HL-60 (cell line): ENCODE measurements around the gene MACROD2.

Experiments used
- DNase-seq, 2 experiments: peaks; one replicate each; pipeline ENCODE4 v3.0.0-alpha.2; 2010 to 2020; ENCODE audit warnings: low read depth in 1 of 2, low spot score in 1 of 2
- H3K27ac ChIP-seq: fragments of 250-450 bp; sonication (Bioruptor Pico); replicated peaks from 2 replicates; pipeline ENCODE4 v1.5.1; 2020; ENCODE audit warnings: mild to moderate bottlenecking, moderate library complexity
- H3K27me3 ChIP-seq: fragments of 250-450 bp; sonication (Bioruptor Pico); 2 replicates; pipeline ENCODE4 v1.5.1; 2021; ENCODE audit warnings: mild to moderate bottlenecking, moderate library complexity; ENCODE audit not compliant: insufficient read depth, poor library complexity, severe bottlenecking
- H3K4me3 ChIP-seq: replicated peaks from 2 replicates; pipeline ENCODE4 v1.5.1; 2011; ENCODE audit warnings: mild to moderate bottlenecking, control low read depth, low read length; ENCODE audit not compliant: insufficient read depth
- GABPA ChIP-seq: IDR thresholded peaks from 2 replicates; pipeline ENCODE4 v1.6.1; 2012; ENCODE audit warnings: low read depth
- POLR2AphosphoS5 ChIP-seq: IDR thresholded peaks from 2 replicates; pipeline ENCODE4 v1.6.1; 2012; ENCODE audit warnings: low read depth
- SPI1 ChIP-seq: IDR thresholded peaks from 2 replicates; pipeline ENCODE4 v1.6.1; 2012; ENCODE audit warnings: low read depth, mild to moderate bottlenecking, borderline replicate concordance
- TF ChIP-seq, protein P1 (sequence below): IDR thresholded peaks from 2 replicates; pipeline ENCODE4 v1.6.1; 2012; ENCODE audit warnings: low read depth; ENCODE audit not compliant: insufficient replicate concordance
- TF ChIP-seq, protein P2 (sequence below): IDR thresholded peaks from one replicate; pipeline ENCODE4 v1.5.1; 2011; ENCODE audit warnings: low read length, control low read depth, inconsistent platforms; ENCODE audit not compliant: insufficient read depth

MACROD2 gene

GRCh38 chr20:14619411-14619810 is 624.1 kb downstream of the MACROD2 start:
- Histone ChIP-seq H3K27me3 (no peaks in the 10 kb centered on the region), H3K4me3 (no peak overlapping the region), H3K27ac (no peak overlapping the region)
- DNase-seq, result no peak
- TF ChIP-seq, protein P1, sequence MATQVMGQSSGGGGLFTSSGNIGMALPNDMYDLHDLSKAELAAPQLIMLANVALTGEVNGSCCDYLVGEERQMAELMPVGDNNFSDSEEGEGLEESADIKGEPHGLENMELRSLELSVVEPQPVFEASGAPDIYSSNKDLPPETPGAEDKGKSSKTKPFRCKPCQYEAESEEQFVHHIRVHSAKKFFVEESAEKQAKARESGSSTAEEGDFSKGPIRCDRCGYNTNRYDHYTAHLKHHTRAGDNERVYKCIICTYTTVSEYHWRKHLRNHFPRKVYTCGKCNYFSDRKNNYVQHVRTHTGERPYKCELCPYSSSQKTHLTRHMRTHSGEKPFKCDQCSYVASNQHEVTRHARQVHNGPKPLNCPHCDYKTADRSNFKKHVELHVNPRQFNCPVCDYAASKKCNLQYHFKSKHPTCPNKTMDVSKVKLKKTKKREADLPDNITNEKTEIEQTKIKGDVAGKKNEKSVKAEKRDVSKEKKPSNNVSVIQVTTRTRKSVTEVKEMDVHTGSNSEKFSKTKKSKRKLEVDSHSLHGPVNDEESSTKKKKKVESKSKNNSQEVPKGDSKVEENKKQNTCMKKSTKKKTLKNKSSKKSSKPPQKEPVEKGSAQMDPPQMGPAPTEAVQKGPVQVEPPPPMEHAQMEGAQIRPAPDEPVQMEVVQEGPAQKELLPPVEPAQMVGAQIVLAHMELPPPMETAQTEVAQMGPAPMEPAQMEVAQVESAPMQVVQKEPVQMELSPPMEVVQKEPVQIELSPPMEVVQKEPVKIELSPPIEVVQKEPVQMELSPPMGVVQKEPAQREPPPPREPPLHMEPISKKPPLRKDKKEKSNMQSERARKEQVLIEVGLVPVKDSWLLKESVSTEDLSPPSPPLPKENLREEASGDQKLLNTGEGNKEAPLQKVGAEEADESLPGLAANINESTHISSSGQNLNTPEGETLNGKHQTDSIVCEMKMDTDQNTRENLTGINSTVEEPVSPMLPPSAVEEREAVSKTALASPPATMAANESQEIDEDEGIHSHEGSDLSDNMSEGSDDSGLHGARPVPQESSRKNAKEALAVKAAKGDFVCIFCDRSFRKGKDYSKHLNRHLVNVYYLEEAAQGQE, result no peak
- TF ChIP-seq POLR2AphosphoS5 (no peak), SPI1 (no peak), GABPA (no peak)
- TF ChIP-seq, protein P2, sequence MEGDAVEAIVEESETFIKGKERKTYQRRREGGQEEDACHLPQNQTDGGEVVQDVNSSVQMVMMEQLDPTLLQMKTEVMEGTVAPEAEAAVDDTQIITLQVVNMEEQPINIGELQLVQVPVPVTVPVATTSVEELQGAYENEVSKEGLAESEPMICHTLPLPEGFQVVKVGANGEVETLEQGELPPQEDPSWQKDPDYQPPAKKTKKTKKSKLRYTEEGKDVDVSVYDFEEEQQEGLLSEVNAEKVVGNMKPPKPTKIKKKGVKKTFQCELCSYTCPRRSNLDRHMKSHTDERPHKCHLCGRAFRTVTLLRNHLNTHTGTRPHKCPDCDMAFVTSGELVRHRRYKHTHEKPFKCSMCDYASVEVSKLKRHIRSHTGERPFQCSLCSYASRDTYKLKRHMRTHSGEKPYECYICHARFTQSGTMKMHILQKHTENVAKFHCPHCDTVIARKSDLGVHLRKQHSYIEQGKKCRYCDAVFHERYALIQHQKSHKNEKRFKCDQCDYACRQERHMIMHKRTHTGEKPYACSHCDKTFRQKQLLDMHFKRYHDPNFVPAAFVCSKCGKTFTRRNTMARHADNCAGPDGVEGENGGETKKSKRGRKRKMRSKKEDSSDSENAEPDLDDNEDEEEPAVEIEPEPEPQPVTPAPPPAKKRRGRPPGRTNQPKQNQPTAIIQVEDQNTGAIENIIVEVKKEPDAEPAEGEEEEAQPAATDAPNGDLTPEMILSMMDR, result no peak

DNA sequence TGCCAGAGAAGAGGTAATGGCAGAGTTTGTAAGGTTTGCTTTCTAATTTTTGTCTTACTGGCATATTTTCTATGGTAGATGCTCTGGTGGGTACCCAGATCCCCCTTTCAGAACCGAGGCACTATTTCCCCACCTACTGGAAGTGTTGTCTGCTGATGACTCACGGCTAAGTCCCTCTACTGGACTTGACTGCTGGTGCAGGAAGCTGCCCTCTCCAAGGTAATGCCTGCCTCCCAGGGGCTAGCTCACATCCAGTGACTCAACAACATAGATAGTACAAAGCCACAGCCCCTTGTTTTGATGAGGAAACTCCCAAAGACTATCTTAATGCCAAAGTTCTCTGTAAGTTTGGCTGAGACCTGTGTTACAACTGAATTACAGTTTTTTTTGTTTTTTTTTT is 627.5 kb downstream of the MACROD2 start:
- Histone ChIP-seq H3K27me3 (no peaks in the 10 kb centered on the region), H3K27ac (no peak overlapping the region), H3K4me3 (no peak overlapping the region)
- TF ChIP-seq, protein P2, result no peak
- TF ChIP-seq, protein P1, result no peak
- no peak for TF ChIP-seq POLR2AphosphoS5
- no peak for TF ChIP-seq GABPA
- no peak for TF ChIP-seq SPI1
- no peak for DNase-seq

DNA sequence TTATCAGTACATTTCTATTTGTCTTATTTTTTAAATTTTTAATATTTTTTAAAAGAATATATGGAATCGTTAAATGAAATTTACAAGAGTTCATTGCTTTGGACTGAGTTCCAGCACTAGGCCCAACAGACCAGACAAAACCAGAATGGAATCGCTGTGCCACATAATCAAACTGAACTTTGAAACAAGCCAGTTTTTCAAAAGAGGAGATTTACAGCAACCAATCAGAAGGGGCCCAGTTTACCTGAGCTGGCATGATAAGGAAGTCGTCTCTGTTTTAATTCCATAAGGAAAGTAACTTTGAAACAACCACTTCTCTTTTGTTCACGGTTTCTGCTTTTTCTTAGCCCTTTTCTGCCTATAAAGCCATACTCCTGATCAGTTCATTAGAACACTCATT is 635.7 kb downstream of the MACROD2 start:
- no peak for DNase-seq
- Histone ChIP-seq H3K27ac (no peak overlapping the region), H3K4me3 (no peak overlapping the region), H3K27me3 (no peaks in the 10 kb centered on the region)
- no peak for TF ChIP-seq SPI1
- TF ChIP-seq GABPA, result no peak
- TF ChIP-seq, protein P1, result no peak
- TF ChIP-seq, protein P2, result no peak
- no peak for TF ChIP-seq POLR2AphosphoS5
